Measurements from ENCODE around the gene FZR1.
A peak's percentile ranks its signal among the peaks of the same experiment; 100 is the strongest.
"Not testable (repeated sequence)": the region's sequence is repeated elsewhere in the genome, so short reads cannot be mapped to it uniquely, and the experiment has no call there.

The FZR1 gene

DNA sequence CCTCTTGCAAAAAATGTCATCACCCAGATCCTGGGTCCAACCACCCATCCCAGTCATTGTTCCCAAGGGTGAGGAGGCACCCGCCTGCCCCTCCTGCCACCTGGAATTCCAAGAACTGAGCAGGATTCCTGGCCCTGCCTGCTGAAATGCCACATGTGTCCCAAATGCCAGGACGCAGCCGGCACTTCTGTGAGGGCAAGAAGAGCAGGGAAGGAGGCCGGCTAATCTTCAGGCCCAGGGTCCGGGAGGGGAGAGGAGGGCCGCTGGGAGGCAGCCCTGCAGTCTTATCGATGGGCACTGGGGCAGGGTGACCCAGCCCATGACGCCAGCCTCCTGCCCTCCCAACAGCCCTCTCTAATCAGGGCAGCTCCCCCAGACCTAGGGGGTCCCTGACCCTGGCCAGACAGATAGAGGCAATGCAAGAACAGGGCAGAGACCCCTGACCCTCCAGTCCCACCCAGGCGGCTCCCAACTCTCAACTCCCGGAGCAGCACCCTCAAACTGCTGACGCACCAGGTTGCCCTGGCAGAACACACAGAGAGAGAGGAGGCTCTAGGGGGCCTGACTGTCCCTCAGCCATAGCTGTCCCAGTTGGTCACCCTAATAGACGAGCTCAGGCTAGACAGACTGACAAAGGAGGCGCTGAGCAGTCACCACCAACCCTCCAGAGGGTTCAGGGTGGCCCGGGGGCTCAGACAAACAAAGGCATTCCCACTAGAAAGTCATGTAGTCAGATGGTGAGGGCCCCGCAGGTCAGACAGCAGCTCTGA is 49.7 kb downstream of the FZR1 start:
- no peaks in the 10 kb centered on the region for H3K9me3 Mint-ChIP-seq
- intact Hi-C loops (cut with micrococcal nuclease), result no loop called here
- H3K36me3 Mint-ChIP-seq (ENCODE audit: low read depth), result peaks cover 59% of the 10 kb centered on the region
- peaks cover 70% of the 10 kb centered on the region for H3K4me1 Mint-ChIP-seq (ENCODE audit: low read depth)
- no peaks in the 10 kb centered on the region for H3K27me3 Mint-ChIP-seq
- peak overlapping the region; percentile 95 for H3K4me3 Mint-ChIP-seq
- peak overlapping the region; percentile 89 for H3K27ac Mint-ChIP-seq

DNA sequence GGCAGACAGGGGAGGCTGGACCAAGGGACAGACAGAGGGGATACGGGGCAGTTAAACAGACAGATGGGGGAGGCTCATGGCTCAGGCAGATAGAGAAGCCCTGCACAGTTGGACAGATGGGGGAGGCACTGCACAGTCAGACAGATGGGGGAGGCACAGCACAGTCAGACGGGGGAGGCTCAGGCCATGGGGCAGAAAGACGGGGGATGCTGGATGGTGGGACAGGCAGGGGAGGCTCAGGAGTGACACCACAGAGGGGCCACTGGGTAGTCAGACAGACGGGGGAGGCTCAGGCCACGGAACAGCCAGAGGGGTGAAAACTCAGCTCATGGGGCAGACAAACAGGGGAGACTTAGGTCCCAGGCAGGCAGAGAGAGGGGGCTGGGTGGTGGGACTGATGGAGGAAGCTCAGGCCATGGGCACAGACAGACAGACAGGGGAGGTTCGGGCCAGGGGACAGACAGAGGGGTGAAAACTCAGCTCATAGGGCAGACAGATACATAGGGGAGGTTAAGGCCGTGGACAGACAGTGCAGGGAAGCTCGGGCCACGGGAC is 50.4 kb downstream of the FZR1 start:
- Mint-ChIP-seq H3K27ac (peak overlapping the region; percentile 89), H3K36me3 (ENCODE audit: low read depth) (peaks cover 53% of the 10 kb centered on the region), H3K4me1 (ENCODE audit: low read depth) (peaks cover 64% of the 10 kb centered on the region), H3K4me3 (peak overlapping the region; percentile 95), H3K9me3 (no peaks in the 10 kb centered on the region), H3K27me3 (no peaks in the 10 kb centered on the region)
- intact Hi-C loops (cut with micrococcal nuclease), result no loop called here

- Mint-ChIP-seq H3K36me3 (ENCODE audit: low read depth) (peaks cover 47% of the 10 kb centered on the region), H3K27ac (peak overlapping the region; percentile 89)
These were observed 50.9 kb downstream of the FZR1 start for GRCh38 chr19:3556978-3557460.

DNA sequence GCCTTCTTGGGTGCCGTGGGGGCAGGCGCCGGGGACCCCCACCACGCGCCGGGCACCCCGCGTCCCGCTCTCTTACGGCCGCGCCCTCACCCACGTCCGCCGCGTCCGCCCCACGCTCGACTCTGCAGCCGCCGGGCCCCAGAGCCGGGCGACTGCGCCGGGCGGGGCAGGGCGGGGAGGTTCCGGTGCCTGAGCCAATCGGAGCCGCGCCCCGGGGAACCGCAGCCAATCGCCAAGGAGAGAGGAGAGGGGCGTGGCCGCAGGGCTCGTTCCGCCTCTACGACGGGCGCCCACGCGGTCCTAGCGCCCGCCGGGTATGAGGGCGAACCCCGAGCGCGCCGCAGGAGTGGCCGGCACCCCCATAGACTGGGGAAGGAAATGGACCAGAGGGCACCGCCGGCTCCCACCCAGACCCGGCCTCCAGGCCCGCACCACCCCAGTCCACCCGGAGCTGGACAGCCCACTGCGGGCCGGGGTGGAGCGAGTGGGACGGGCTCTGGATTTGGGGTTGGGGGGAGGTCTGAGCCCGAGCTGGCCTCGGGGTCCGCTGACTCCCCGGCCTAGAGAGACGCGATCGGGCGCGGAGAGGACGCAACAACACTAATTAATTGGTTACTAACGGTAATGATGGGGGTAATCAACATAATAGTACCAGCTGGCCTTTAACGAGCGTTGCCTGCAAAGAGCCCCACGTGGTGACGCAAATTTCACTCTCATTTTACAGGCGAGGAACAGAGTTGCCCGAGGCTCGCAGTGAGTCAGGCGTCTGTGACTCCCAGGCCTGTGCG is 51.5 kb downstream of the FZR1 start, which contains the start of gene MFSD12:
Gene MFSD12, minus strand, starts transcription at position 126 of the 788 bp plus-strand sequence. CDS start 183 bp downstream, outside the sequence.
- intact Hi-C loops (cut with micrococcal nuclease), result loop anchor here (2.0 kb wide), 1 partner anchor 15 kb away; the partner anchor contains the start of gene HMG20B
- H3K9me3 Mint-ChIP-seq, result no peaks in the 10 kb centered on the region
- H3K27ac Mint-ChIP-seq, result peak within 1 kb of the TSS; percentile 89
- peaks cover 41% of the 10 kb centered on the region for H3K36me3 Mint-ChIP-seq (ENCODE audit: low read depth)
- peak within 1 kb of the TSS; percentile 95 for H3K4me3 Mint-ChIP-seq
- H3K27me3 Mint-ChIP-seq, result no peaks in the 10 kb centered on the region
- H3K4me1 Mint-ChIP-seq (ENCODE audit: low read depth), result peaks cover 54% of the 10 kb centered on the region

More at GRCh38 chr19:3556978-3557460, 50.9 kb downstream of the FZR1 start:
- Mint-ChIP-seq H3K27me3 (no peaks in the 10 kb centered on the region), H3K4me3 (peak overlapping the region; percentile 95), H3K9me3 (no peaks in the 10 kb centered on the region), H3K4me1 (ENCODE audit: low read depth) (peaks cover 59% of the 10 kb centered on the region)
- intact Hi-C loops (cut with micrococcal nuclease), result no loop called here

DNA sequence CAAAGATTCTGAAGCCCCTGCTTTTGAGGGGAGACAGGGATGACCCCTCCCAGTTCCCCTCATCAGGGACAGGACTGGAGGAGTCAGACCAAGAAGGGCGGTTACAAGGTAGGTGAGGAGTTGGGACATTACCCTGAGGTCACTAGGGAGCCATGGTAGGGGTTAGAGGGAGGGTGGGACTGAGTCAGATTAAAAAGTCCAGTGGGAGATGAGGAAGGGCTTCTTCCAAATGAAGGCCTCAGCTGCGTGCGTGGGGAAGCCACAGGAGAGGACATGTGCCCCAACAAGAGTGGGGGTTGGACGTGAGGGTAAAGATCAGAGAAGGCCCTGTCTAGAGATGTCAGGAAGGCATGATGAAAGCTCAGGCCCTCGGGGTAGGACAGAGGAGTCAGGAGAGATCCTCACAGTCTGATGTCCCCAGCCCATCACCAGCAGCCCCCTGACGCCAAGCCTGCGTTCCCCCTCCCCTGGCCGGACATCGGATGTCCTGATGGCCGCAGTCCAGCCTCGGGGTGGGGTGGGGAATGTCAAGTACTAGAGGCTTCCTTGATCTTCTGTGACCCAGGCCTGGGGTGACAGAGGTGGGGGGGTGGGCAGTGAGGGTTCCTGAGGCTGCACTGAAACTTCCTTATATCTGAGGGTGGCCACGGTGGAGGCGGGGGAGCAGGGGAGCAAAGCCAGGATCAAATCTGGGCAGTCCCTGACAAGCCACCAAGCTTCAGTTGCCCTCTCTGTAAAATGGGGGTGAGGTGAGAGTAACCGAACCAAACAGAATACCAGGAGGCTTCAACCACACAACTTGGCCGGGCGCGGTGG is 57.8 kb downstream of the FZR1 start:
- no peaks in the 10 kb centered on the region for H3K27me3 Mint-ChIP-seq
- intact Hi-C loops (cut with micrococcal nuclease), result no loop called here

DNA sequence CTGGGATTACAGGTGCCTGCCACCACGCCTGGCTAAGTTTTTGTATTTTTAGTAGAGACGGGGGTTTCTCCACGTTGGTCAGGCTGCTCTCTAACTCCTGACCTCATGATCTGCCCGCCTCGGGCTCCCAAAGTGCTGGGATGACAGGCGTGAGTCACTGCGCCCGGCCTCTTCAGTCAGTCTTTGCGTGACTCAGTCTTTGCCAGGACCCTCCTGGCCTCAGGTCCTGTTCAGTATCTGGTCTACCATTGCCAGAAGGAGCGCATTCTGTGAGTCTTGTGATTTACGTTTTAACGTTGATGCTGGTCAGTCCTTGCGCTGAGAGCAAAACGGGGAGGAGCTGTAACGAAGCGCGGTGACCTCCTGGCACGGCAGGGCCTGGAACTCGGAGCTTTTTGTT is 59.0 kb downstream of the FZR1 start:
- Mint-ChIP-seq H3K27me3 (no peaks in the 10 kb centered on the region), H3K9me3 (no peaks in the 10 kb centered on the region), H3K4me3 (no peak overlapping the region), H3K36me3 (ENCODE audit: low read depth) (no peaks in the 10 kb centered on the region), H3K27ac (no peak overlapping the region), H3K4me1 (ENCODE audit: low read depth) (peaks cover 29% of the 10 kb centered on the region)
- intact Hi-C loops (cut with micrococcal nuclease), result no loop called here

More for the DNA sequence above, 57.8 kb downstream of the FZR1 start:
- Mint-ChIP-seq H3K4me1 (ENCODE audit: low read depth) (peaks cover 31% of the 10 kb centered on the region), H3K9me3 (no peaks in the 10 kb centered on the region), H3K4me3 (no peak overlapping the region), H3K36me3 (ENCODE audit: low read depth) (no peaks in the 10 kb centered on the region), H3K27ac (peak overlapping the region; percentile 65)

GRCh38 chr19:3570042-3570441 is 63.9 kb downstream of the FZR1 start:
- H3K27me3 Mint-ChIP-seq; H3K9me3 Mint-ChIP-seq; H3K27ac Mint-ChIP-seq; H3K4me3 Mint-ChIP-seq; intact Hi-C loops (cut with micrococcal nuclease): not testable (repeated sequence)
- Mint-ChIP-seq H3K4me1 (ENCODE audit: low read depth) (peaks cover 40% of the 10 kb centered on the region), H3K36me3 (ENCODE audit: low read depth) (peaks cover 19% of the 10 kb centered on the region)

- Mint-ChIP-seq H3K4me1 (ENCODE audit: low read depth) (peaks cover 45% of the 10 kb centered on the region), H3K27me3 (no peaks in the 10 kb centered on the region), H3K27ac (peak overlapping the region; percentile 39), H3K4me3 (no peak overlapping the region), H3K36me3 (ENCODE audit: low read depth) (peaks cover 25% of the 10 kb centered on the region), H3K9me3 (no peaks in the 10 kb centered on the region)
- intact Hi-C loops (cut with micrococcal nuclease), result no loop called here
These were observed 64.5 kb downstream of the FZR1 start for GRCh38 chr19:3570606-3571011.

GRCh38 chr19:3572132-3572854 is 66.2 kb downstream of the FZR1 start:
- peak overlapping the region; percentile 85 for H3K27ac Mint-ChIP-seq
- peak overlapping the region; percentile 88 for H3K4me3 Mint-ChIP-seq
- H3K27me3 Mint-ChIP-seq, result no peaks in the 10 kb centered on the region
- H3K36me3 Mint-ChIP-seq (ENCODE audit: low read depth), result peaks cover 42% of the 10 kb centered on the region
- H3K4me1 Mint-ChIP-seq (ENCODE audit: low read depth), result peaks cover 56% of the 10 kb centered on the region
- no peaks in the 10 kb centered on the region for H3K9me3 Mint-ChIP-seq
- intact Hi-C loops (cut with micrococcal nuclease), result loop anchor here (2.0 kb wide), 2 partner anchors 13 to 65 kb away; partner anchors contain the start of gene FZR1

- Mint-ChIP-seq H3K4me1 (ENCODE audit: low read depth) (peaks cover 56% of the 10 kb centered on the region), H3K27ac (peak within 1 kb of the TSS; percentile 85), H3K4me3 (peak within 1 kb of the TSS; percentile 88), H3K36me3 (ENCODE audit: low read depth) (peaks cover 47% of the 10 kb centered on the region), H3K9me3 (no peaks in the 10 kb centered on the region), H3K27me3 (no peaks in the 10 kb centered on the region)
- intact Hi-C loops (cut with micrococcal nuclease), result loop anchor here (2.0 kb wide), 2 partner anchors 14 to 66 kb away; partner anchors contain the start of gene FZR1
These were observed 66.7 kb downstream of the FZR1 start, which contains the start of gene HMG20B for GRCh38 chr19:3572855-3573161. TSS of gene HMG20B (plus strand) at chr19:3572944. CDS start at chr19:3573310, 366 bp downstream.

- H3K36me3 Mint-ChIP-seq (ENCODE audit: low read depth), result peaks cover 52% of the 10 kb centered on the region
- no peaks in the 10 kb centered on the region for H3K27me3 Mint-ChIP-seq
- no peaks in the 10 kb centered on the region for H3K9me3 Mint-ChIP-seq
- H3K4me1 Mint-ChIP-seq (ENCODE audit: low read depth), result peaks cover 56% of the 10 kb centered on the region
- intact Hi-C loops (cut with micrococcal nuclease), result loop anchor here (2.0 kb wide), 2 partner anchors 15 to 67 kb away; partner anchors contain the start of gene FZR1
- peak overlapping the region; percentile 88 for H3K4me3 Mint-ChIP-seq
- H3K27ac Mint-ChIP-seq, result peak overlapping the region; percentile 85
These were observed 67.2 kb downstream of the FZR1 start for GRCh38 chr19:3573162-3573857.

All from dendritic cell treated with granulocyte-macrophage colony-stimulating factor and Interleukin-4, amounts not matched to agents 40 ng/mL and 50 ng/mL, for 4 days (primary cell).